Gastroesophageal sphincter (tissue), 4 donors: ENCODE results near the gene AXIN1. TPM values are rescaled to one million over a fixed set of nuclear protein-coding genes. Genes with fewer than 3 reads are reported as not detected.
"Not testable (repeated sequence)": the region's sequence is repeated elsewhere in the genome, so short reads cannot be mapped to it uniquely, and the experiment has no call there.

ENCODE experiments used
- ATAC-seq: fragments of 150-250 bp; one replicate; pipeline ENCODE4 v1.9.1; 2016; ENCODE audit warnings: mild to moderate bottlenecking, moderate library complexity
- H3K27ac ChIP-seq, 4 donors: fragments of 200-600 bp; sonication (generic) in 3 of 4; 1 replicate in 3 of 4; 2 replicates in 1 of 4; pipeline ENCODE4 v1.5.1; 2016 to 2019
- H3K27me3 ChIP-seq: fragments of 200-600 bp; sonication (generic); one replicate; pipeline ENCODE4 v1.5.1; 2019
- H3K36me3 ChIP-seq, 2 donors: fragments of 200-600 bp; sonication (generic); one replicate each; pipeline ENCODE4 v1.5.1; 2019; ENCODE audit warnings: control low read depth in 1 of 2
- H3K4me1 ChIP-seq, 3 donors: fragments of 200-600 bp; sonication (generic); 1 replicate in 2 of 3; 2 replicates in 1 of 3; pipeline ENCODE4 v1.5.1; 2016 to 2019; ENCODE audit warnings: control low read depth in 2 of 3
- H3K4me3 ChIP-seq, 2 donors: fragments of 200-600 bp; sonication (generic); one replicate each; pipeline ENCODE4 v1.5.1; 2019; ENCODE audit warnings: mild to moderate bottlenecking in 1 of 2, moderate library complexity in 1 of 2
- H3K9me3 ChIP-seq, 3 donors: fragments of 200-600 bp; sonication (generic); one replicate each; pipeline ENCODE4 v1.5.1; 2017 to 2019; ENCODE audit warnings: control low read depth in 2 of 3
- EP300 ChIP-seq: sonication (generic); formaldehyde crosslinking; IDR thresholded peaks from one replicate; pipeline ENCODE4 v1.6.1; 2017; ENCODE audit warnings: antibody characterized with exemption, mild to moderate bottlenecking
- POLR2A ChIP-seq, 2 donors: fragments of 450-650 bp; IDR thresholded peaks; one replicate each; pipeline ENCODE4 v1.6.1; 2017; ENCODE audit warnings: antibody characterized with exemption in 2 of 2, mild to moderate bottlenecking in 2 of 2, moderate library complexity in 1 of 2
- POLR2AphosphoS5 ChIP-seq: sonication (generic); formaldehyde crosslinking; IDR thresholded peaks from one replicate; pipeline ENCODE4 v1.6.1; 2017; ENCODE audit warnings: antibody characterized with exemption
- WGBS, 2 donors: methylation state at CpG; one replicate each; pipeline ENCODE4 v1.1.5; 2018; ENCODE audit warnings: low coverage in 1 of 2; 5-methylcytosine and 5-hydroxymethylcytosine counted together
- total RNA-seq, 4 donors: library from RNA; depleted of rRNA; stranded (reverse); fragments of >200 nt; gene quantifications; one replicate each; pipeline ENCODE4 v1.1.0, GENCODE V29; 2016
- TF ChIP-seq, protein P1 (sequence below), 4 experiments: fragments of 200-600 bp in 2 of 4; fragments of 450-650 bp in 2 of 4; sonication (generic) in 1 of 4; IDR thresholded peaks; one replicate each; pipeline ENCODE4 v1.5.1; 2017 to 2019; ENCODE audit warnings: antibody characterized with exemption in 4 of 4, mild to moderate bottlenecking in 2 of 4, moderate library complexity in 2 of 4

Gene AXIN1
- total RNA-seq, 4 donors from 2014 or later, result 26.0 to 58.8 (median 32.9) TPM

- Histone ChIP-seq H3K4me1 (peaks cover 0 to 21% (median 6%) of the 10 kb centered on the region in 3 donors), H3K27me3 (peaks cover 11% of the 10 kb centered on the region), H3K4me3 (no peak overlapping the region), H3K36me3 (no peaks in the 10 kb centered on the region), H3K27ac (no peak overlapping the region), H3K9me3 (no peaks in the 10 kb centered on the region)
- ATAC-seq, result no peak
- TF ChIP-seq POLR2A (IDR thresholded peaks at IDR 0.05) (no peak), POLR2AphosphoS5 (no peak), EP300 (no peak)
- TF ChIP-seq, protein P1, sequence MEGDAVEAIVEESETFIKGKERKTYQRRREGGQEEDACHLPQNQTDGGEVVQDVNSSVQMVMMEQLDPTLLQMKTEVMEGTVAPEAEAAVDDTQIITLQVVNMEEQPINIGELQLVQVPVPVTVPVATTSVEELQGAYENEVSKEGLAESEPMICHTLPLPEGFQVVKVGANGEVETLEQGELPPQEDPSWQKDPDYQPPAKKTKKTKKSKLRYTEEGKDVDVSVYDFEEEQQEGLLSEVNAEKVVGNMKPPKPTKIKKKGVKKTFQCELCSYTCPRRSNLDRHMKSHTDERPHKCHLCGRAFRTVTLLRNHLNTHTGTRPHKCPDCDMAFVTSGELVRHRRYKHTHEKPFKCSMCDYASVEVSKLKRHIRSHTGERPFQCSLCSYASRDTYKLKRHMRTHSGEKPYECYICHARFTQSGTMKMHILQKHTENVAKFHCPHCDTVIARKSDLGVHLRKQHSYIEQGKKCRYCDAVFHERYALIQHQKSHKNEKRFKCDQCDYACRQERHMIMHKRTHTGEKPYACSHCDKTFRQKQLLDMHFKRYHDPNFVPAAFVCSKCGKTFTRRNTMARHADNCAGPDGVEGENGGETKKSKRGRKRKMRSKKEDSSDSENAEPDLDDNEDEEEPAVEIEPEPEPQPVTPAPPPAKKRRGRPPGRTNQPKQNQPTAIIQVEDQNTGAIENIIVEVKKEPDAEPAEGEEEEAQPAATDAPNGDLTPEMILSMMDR (IDR thresholded peaks at IDR 0.05), result no peak
- WGBS, 2 donors, result 20 to 76% methylated on average over 2 to 13 of the region's 36 CpGs
Measured at GRCh38 chr16:272633-273546, 79.6 kb downstream of the AXIN1 start.

DNA sequence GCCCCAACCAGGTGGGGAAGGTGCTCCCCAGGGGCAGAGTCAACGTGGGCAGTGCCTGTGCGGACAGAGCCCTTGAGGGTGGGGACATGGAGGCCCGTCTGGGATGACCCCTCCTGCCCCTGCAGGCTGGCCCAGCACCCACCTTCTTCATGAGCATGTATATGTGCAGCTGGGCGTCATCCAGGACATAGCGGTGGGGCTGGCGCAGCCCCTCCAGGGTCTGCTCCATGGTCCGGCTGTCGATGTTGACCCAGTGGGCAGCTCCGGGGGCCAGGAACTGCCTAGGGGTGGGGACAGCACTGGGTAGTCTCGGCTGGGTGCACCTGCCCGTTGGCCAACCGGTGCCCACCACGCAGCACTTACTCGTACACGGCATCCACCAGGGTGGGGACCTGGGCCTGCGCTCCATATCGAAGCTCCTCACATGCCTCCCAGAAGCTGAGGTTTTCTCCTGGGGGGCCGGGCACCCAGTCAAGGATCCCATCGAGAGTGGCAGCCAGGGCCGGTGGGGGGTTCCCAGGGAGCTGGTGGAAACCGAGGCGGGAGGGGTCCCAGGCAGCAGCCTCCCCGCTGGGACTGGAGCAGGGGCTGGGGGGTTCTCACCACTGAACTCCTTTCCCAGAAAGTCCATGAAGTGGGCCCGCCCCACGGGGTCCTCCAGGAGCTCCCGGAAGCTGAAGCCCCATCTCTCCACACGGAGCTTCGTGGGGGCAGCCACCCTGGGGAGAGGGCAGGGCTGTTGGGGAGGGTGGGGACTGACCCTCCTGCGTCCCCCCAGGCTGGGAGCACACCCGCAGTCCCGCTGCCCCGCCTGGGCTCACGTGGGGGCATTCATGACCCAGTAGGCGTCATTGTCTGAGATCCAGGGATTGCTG lies 81.9 kb downstream of the AXIN1 start:
- whole genome bisulfite sequencing, 2 donors, result 80% methylated on average over 1 of the region's 34 CpGs; no CpG with 5 or more reads in 1 of the 2 donors
- H3K4me3 ChIP-seq, result no peak overlapping the region
- H3K9me3 ChIP-seq, result no peaks in the 10 kb centered on the region
- H3K27ac ChIP-seq, result no peak overlapping the region
- ATAC-seq, result no peak
- TF ChIP-seq EP300 (no peak), POLR2AphosphoS5 (no peak), POLR2A (IDR thresholded peaks at IDR 0.05) (no peak)
- TF ChIP-seq, protein P1 (IDR thresholded peaks at IDR 0.05), result no peak
- peaks cover 0 to 3% of the 10 kb centered on the region in 2 donors for H3K36me3 ChIP-seq
- H3K4me1 ChIP-seq, result peaks cover 0 to 12% (median 6%) of the 10 kb centered on the region in 3 donors
- H3K27me3 ChIP-seq, result peaks cover 11% of the 10 kb centered on the region

DNA sequence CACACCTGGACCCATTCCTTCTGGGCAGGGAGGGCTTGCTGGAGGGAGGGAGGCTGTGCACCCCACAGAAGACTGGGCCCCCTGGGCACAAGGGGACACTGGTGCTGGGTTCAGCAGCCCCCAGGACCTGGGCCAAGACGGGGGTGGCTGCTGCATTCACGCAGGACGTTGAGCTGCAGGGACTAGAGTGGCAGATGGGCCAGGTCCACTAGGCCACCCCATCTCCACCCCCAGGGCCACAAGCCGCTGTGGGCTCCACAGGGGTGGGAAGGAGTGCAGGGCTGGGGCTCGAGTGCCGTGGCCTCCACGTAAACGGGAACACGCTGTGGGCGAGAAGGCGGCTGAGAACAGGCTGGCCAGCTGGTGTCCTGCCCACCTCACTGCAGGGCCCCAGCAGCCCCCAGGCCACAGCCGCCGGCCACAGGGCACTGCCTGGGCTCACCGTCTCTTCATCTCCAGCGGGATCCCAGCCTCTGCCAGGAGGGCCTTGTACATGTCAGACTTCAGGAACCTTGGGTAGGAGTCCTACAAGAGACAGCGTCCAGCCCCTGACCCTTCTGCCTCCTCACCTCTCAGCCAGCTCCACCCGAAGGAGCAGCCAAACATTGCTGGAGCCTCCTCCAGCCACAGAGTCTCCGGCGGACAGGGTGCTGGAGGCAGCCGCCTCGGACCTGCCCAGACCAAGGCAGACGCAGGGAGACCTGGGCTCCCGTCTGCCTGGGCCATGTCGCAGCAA lies 83.3 kb downstream of the AXIN1 start:
- TF ChIP-seq POLR2AphosphoS5 (no peak), POLR2A (IDR thresholded peaks at IDR 0.05) (no peak), EP300 (no peak)
- TF ChIP-seq, protein P1 (IDR thresholded peaks at IDR 0.05), result no peak
- Histone ChIP-seq H3K4me1 (peaks cover 0 to under 1% (median 0%) of the 10 kb centered on the region in 3 donors), H3K36me3 (peaks cover 0 to 17% of the 10 kb centered on the region in 2 donors), H3K9me3 (no peaks in the 10 kb centered on the region), H3K27ac (no peak overlapping the region), H3K4me3 (no peak overlapping the region), H3K27me3 (no peaks in the 10 kb centered on the region)
- no CpG with 5 or more reads among the region's 24 CpGs for WGBS, 2 donors
- ATAC-seq, result no peak

DNA sequence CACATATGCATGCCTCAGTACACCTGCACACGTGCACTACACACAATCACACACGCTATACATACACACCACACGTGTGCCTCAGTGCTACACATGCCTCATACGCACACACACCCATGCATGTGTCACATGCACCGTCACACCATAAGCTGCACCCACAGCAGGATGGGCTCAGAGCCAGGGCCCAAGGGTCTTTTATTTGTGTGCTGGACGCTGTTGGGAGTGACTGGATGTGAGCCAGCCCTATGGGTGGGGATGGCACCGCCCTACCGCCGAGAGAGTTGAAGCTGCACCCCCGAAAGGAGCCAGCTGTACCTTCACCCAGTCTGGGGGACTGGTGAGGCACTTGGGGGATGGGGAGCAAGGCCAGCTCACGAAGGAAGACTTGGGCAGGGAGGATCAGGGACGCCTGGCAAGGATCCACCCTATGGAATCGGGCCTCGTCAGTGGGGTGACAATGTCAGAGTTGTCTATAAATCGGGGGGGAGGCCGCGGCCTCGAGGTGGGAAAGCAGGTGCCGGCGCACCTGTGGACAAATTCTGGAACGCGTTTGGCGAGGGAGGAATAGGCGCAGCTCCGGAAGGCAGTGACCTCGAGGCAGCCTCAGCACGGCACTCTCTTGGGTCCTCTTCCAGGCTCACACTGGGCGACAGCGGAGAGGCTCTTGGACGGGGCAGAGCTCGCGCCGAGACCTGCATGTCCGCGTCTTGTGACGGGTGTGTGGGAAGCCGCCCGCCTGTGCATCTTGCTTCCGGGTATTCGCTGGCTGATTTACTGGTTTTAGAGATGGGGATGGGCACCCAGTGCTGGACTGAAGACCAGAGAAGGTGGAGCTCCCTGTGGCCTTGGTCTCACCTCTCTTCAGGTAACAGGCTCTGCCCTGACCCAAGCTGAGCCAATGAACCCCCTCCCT lies 84.1 kb downstream of the AXIN1 start:
- Histone ChIP-seq H3K4me1 (no peaks in the 10 kb centered on the region), H3K36me3 (peaks cover 0 to 25% of the 10 kb centered on the region in 2 donors), H3K27me3 (no peaks in the 10 kb centered on the region), H3K9me3 (no peaks in the 10 kb centered on the region), H3K4me3 (no peak overlapping the region), H3K27ac (no peak overlapping the region)
- whole genome bisulfite sequencing, 2 donors, result 76% methylated on average over 18 of the region's 40 CpGs; no CpG with 5 or more reads in 1 of the 2 donors
- ATAC-seq, result no peak
- TF ChIP-seq, protein P1 (IDR thresholded peaks at IDR 0.05), result no peak
- TF ChIP-seq POLR2AphosphoS5, result no peak
- no peak for TF ChIP-seq EP300
- TF ChIP-seq POLR2A (IDR thresholded peaks at IDR 0.05), result no peak

DNA sequence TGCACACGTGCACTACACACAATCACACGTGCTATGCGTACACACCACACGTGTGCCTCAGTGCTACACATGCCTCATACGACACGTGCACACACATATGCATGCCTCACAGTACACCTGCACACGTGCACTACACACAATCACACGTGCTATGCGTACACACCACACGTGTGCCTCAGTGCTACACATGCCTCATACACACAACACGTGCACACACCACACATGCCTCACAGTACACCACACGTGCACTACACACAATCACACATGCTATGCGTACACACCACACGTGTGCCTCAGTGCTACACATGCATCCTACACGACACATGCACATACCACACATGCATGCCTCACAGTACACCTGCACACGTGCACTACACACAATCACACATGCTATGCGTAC lies 85.0 kb downstream of the AXIN1 start:
- not testable (repeated sequence) for ATAC-seq, H3K27ac ChIP-seq, H3K4me1 ChIP-seq, H3K9me3 ChIP-seq, H3K27me3 ChIP-seq, H3K4me3 ChIP-seq
- WGBS, 2 donors, result 81 to 84% methylated on average over 16 to 17 of the region's 17 CpGs
- peaks cover 0 to 33% of the 10 kb centered on the region in 2 donors for H3K36me3 ChIP-seq
